AG04449 (cell line): Measurements from ENCODE around the gene ADH5.

Experiments
- CTCF ChIA-PET: fragments of 350-600 bp; formaldehyde crosslinking; extraction: SDS; loops from one replicate; lab custom pipeline; 2021; ENCODE audit warnings: antibody characterized with exemption; lab: Yijun Ruan, JAX
- POLR2A ChIA-PET: fragments of 400-600, 350-600 bp; formaldehyde crosslinking; extraction: SDS; loops from one replicate; lab custom pipeline; 2020; ENCODE audit warnings: antibody characterized with exemption, inconsistent platforms; lab: Yijun Ruan, JAX
- DNase-seq: peaks from one replicate; pipeline ENCODE4 v3.0.0-alpha.2; 2010; ENCODE audit warnings: low read depth, low spot score
- H3K4me3 ChIP-seq: 2 replicates; pipeline ENCODE4 v1.5.1; 2011; ENCODE audit warnings: low read depth, mild to moderate bottlenecking, control low read depth, low read length
- CTCF ChIP-seq: IDR thresholded peaks from one replicate; pipeline ENCODE4 v1.5.1; 2011; ENCODE audit warnings: mild to moderate bottlenecking, moderate library complexity, low read length, control low read depth, inconsistent platforms; ENCODE audit not compliant: insufficient read depth; ENCODE audit errors: missing control alignments

Gene ADH5

GRCh38 chr4:99021386-99021785 is 67.2 kb downstream of the ADH5 start:
- H3K4me3 ChIP-seq, result no peak overlapping the region
- no peak for TF ChIP-seq CTCF
- POLR2A ChIA-PET, result no interaction called here
- CTCF ChIA-PET, result no interaction called here
- DNase-seq, result no peak
